Measurements from ENCODE around the gene CP. TPM values are rescaled to one million over a fixed set of nuclear protein-coding genes. Genes with fewer than 3 reads are reported as not detected.

Gene CP
- total and polyA plus RNA-seq, 2 of the 13 experiments (the other 11 are each of a cell fraction or from before 2014, with no cell fraction given): 42.6 to 789 TPM

DNA sequence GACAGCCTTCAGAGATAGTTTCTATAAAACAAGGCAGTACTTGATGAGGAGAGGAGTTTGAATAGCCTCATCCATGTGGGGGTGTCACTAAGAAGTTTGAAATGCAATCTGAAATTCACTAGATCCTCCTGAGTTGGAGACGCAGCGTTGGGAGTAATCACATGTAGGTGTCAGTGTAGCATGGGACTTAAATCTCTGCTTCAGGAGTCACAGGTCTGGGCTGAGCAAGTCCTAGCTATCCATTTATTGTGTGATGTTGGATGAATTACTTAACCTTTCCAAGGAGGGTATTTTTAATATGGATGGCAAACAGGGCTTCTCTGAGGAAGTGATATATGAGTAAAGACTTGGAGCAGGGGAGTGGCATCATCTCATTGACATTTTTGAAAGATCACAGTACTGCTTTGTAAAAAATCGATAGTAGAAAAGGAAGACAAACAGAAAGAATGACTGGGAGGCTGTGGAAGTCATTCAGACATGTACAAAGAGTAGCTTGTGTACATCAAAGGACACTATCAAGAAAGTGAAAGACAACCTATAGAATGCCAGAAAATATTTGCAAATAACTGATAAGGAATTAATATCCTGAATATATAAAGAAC is 17.1 kb downstream of the CP start (continued):
- TF ChIP-seq RCOR2 (CRISPR knock-in tag; IDR thresholded peaks at IDR 0.05): peak; percentile 71; the same call in 1 of the 2 replicates
- no peak for TF ChIP-seq ZSCAN25 (CRISPR knock-in tag; IDR thresholded peaks at IDR 0.05)
- TF ChIP-seq HNF4A (CRISPR knock-in tag; IDR thresholded peaks at IDR 0.05): peak; percentile 59
- peak; percentile 91 for TF ChIP-seq ISL2 (CRISPR knock-in tag; IDR thresholded peaks at IDR 0.05)
- no peak for TF ChIP-seq GLI4 (CRISPR knock-in tag; IDR thresholded peaks at IDR 0.05; ENCODE audit: borderline replicate concordance)
- TF ChIP-seq FOXJ3 (CRISPR knock-in tag; IDR thresholded peaks at IDR 0.05; ENCODE audit: borderline replicate concordance): no peak
- no peak for TF ChIP-seq ZBTB20 (CRISPR knock-in tag; IDR thresholded peaks at IDR 0.05; ENCODE audit: borderline replicate concordance, low read depth)
- no peak for TF ChIP-seq ZNF263 (CRISPR knock-in tag; IDR thresholded peaks at IDR 0.05)
- TF ChIP-seq STAG1 (CRISPR knock-in tag; IDR thresholded peaks at IDR 0.05): no peak
- TF ChIP-seq, protein P1, sequence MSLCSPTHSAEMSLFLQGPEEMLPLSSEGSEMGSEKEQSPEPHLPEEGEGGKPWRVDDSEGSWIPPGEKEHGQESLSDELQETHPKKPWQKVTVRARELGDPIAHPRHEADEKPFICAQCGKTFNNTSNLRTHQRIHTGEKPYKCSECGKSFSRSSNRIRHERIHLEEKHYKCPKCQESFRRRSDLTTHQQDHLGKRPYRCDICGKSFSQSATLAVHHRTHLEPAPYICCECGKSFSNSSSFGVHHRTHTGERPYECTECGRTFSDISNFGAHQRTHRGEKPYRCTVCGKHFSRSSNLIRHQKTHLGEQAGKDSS (CRISPR knock-in tag; IDR thresholded peaks at IDR 0.05; ENCODE audit: borderline replicate concordance, low read depth): no peak
- no peak for TF ChIP-seq SATB2 (CRISPR knock-in tag; IDR thresholded peaks at IDR 0.05)
- TF ChIP-seq, protein P2, sequence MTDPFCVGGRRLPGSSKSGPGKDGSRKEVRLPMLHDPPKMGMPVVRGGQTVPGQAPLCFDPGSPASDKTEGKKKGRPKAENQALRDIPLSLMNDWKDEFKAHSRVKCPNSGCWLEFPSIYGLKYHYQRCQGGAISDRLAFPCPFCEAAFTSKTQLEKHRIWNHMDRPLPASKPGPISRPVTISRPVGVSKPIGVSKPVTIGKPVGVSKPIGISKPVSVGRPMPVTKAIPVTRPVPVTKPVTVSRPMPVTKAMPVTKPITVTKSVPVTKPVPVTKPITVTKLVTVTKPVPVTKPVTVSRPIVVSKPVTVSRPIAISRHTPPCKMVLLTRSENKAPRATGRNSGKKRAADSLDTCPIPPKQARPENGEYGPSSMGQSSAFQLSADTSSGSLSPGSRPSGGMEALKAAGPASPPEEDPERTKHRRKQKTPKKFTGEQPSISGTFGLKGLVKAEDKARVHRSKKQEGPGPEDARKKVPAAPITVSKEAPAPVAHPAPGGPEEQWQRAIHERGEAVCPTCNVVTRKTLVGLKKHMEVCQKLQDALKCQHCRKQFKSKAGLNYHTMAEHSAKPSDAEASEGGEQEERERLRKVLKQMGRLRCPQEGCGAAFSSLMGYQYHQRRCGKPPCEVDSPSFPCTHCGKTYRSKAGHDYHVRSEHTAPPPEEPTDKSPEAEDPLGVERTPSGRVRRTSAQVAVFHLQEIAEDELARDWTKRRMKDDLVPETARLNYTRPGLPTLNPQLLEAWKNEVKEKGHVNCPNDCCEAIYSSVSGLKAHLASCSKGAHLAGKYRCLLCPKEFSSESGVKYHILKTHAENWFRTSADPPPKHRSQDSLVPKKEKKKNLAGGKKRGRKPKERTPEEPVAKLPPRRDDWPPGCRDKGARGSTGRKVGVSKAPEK (CRISPR knock-in tag; IDR thresholded peaks at IDR 0.05; ENCODE audit: borderline replicate concordance): no peak
- TF ChIP-seq, protein P3, sequence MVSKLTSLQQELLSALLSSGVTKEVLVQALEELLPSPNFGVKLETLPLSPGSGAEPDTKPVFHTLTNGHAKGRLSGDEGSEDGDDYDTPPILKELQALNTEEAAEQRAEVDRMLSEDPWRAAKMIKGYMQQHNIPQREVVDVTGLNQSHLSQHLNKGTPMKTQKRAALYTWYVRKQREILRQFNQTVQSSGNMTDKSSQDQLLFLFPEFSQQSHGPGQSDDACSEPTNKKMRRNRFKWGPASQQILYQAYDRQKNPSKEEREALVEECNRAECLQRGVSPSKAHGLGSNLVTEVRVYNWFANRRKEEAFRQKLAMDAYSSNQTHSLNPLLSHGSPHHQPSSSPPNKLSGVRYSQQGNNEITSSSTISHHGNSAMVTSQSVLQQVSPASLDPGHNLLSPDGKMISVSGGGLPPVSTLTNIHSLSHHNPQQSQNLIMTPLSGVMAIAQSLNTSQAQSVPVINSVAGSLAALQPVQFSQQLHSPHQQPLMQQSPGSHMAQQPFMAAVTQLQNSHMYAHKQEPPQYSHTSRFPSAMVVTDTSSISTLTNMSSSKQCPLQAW (CRISPR knock-in tag; IDR thresholded peaks at IDR 0.05): no peak
- TF ChIP-seq SMAD3 (CRISPR knock-in tag; IDR thresholded peaks at IDR 0.05): 0 out of 2 replicates have a peak, but pooled peaks have one; percentile 56
- TF ChIP-seq, protein P4, sequence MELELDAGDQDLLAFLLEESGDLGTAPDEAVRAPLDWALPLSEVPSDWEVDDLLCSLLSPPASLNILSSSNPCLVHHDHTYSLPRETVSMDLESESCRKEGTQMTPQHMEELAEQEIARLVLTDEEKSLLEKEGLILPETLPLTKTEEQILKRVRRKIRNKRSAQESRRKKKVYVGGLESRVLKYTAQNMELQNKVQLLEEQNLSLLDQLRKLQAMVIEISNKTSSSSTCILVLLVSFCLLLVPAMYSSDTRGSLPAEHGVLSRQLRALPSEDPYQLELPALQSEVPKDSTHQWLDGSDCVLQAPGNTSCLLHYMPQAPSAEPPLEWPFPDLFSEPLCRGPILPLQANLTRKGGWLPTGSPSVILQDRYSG (CRISPR knock-in tag; IDR thresholded peaks at IDR 0.05): no peak
- no peak for TF ChIP-seq HOXA5 (CRISPR knock-in tag; IDR thresholded peaks at IDR 0.05)
- no peak for TF ChIP-seq ZFP36L1 (CRISPR knock-in tag; IDR thresholded peaks at IDR 0.05)
- TF ChIP-seq, protein P5, sequence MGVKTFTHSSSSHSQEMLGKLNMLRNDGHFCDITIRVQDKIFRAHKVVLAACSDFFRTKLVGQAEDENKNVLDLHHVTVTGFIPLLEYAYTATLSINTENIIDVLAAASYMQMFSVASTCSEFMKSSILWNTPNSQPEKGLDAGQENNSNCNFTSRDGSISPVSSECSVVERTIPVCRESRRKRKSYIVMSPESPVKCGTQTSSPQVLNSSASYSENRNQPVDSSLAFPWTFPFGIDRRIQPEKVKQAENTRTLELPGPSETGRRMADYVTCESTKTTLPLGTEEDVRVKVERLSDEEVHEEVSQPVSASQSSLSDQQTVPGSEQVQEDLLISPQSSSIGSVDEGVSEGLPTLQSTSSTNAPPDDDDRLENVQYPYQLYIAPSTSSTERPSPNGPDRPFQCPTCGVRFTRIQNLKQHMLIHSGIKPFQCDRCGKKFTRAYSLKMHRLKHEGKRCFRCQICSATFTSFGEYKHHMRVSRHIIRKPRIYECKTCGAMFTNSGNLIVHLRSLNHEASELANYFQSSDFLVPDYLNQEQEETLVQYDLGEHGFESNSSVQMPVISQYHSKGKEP (CRISPR knock-in tag; IDR thresholded peaks at IDR 0.05): no peak
- TF ChIP-seq, protein P6, sequence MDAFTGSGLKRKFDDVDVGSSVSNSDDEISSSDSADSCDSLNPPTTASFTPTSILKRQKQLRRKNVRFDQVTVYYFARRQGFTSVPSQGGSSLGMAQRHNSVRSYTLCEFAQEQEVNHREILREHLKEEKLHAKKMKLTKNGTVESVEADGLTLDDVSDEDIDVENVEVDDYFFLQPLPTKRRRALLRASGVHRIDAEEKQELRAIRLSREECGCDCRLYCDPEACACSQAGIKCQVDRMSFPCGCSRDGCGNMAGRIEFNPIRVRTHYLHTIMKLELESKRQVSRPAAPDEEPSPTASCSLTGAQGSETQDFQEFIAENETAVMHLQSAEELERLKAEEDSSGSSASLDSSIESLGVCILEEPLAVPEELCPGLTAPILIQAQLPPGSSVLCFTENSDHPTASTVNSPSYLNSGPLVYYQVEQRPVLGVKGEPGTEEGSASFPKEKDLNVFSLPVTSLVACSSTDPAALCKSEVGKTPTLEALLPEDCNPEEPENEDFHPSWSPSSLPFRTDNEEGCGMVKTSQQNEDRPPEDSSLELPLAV (CRISPR knock-in tag; conservative IDR thresholded peaks at IDR 0.05; ENCODE audit: low read depth): no peak
- TF ChIP-seq MTA1 (CRISPR knock-in tag; IDR thresholded peaks at IDR 0.05; ENCODE audit: borderline replicate concordance): no peak
- TF ChIP-seq ZNF563 (CRISPR knock-in tag; IDR thresholded peaks at IDR 0.05): no peak

Data from HepG2 (cell line).